Psoas muscle (tissue), 8 donors: Measurements from ENCODE around the gene CDH1. TPM values are rescaled to one million over a fixed set of nuclear protein-coding genes. Genes with fewer than 3 reads are reported as not detected.

Experiments used
- ATAC-seq, 4 donors: fragments of 200-7000 bp; cut with Tn5 transposase; one replicate each; pipeline ENCODE4 v1.9.1; 2020; ENCODE audit warnings: moderate library complexity in 3 of 4, mild to moderate bottlenecking in 2 of 4
- DNase-seq, 2 donors: peaks; one replicate each; pipeline ENCODE4 v3.0.0-alpha.2; 2020
- H3K27ac ChIP-seq: fragments of 200-600 bp; one replicate; pipeline ENCODE4 v1.8.0; 2022
- H3K27me3 ChIP-seq, 3 donors: fragments of 200-600 bp in 1 of 3; one replicate each; pipeline versions ENCODE4 v1.6.1 to v1.8.0; 2013 to 2022; ENCODE audit warnings: low read length in 2 of 3, mild to moderate bottlenecking in 2 of 3, moderate library complexity in 1 of 3; ENCODE audit not compliant: insufficient read depth in 3 of 3
- H3K36me3 ChIP-seq, 2 donors: fragments of 200-600 bp in 1 of 2; one replicate each; pipeline versions ENCODE4 v1.6.1 to v1.8.0; 2013 to 2022; ENCODE audit warnings: low read depth in 1 of 2, mild to moderate bottlenecking in 1 of 2, moderate library complexity in 1 of 2; ENCODE audit not compliant: insufficient read depth in 1 of 2
- H3K4me1 ChIP-seq: fragments of 200-600 bp; one replicate; pipeline ENCODE4 v1.8.0; 2022
- H3K4me3 ChIP-seq: fragments of 200-600 bp; one replicate; pipeline ENCODE4 v1.8.0; 2022; ENCODE audit warnings: mild to moderate bottlenecking
- H3K9me3 ChIP-seq: fragments of 200-600 bp; one replicate; pipeline ENCODE4 v1.8.0; 2022
- CTCF ChIP-seq: fragments of 200-600 bp; IDR thresholded peaks from one replicate; pipeline ENCODE4 v1.8.0; 2022; ENCODE audit warnings: antibody characterized with exemption
- WGBS, 3 donors: extraction: QIAGEN DNeasy Blood & Tissue Kit; methylation state at CpG; one replicate each; pipeline versions ENCODE4 v1.1.6 to v1.1.7; 2013; 5-methylcytosine and 5-hydroxymethylcytosine counted together
- intact Hi-C, 2 donors: fragments of 100-400 bp; cut with DNase I; formaldehyde crosslinking; loops; one replicate each; pipeline versions ENCODE4 v1.11.0 to v1.14.2; 2022
- polyA plus RNA-seq, 3 donors: library from polyadenylated mRNA; stranded (reverse); fragments of 200-250 nt; gene quantifications; one replicate each; pipeline ENCODE4 v1.2.3, GENCODE V29; 2013
- total RNA-seq, 4 donors: library from RNA; stranded (reverse); fragmentation: NEBNext Ultra II Directional in 2 of 4; extraction: Animal tissue kit (Norgen Biotek cat#: 25700) in 2 of 4; gene quantifications; one replicate each; pipeline versions ENCODE4 v1.2.1 to v1.2.4, GENCODE V29; 2021 to 2023
- donor health status: healthy with polysubstance abuse.
- donor health status: DM: no; HTN: no; CAD: no; lungs with moderate emphysema.
- donor health status: Bipolar disorder and iron deficiency.
- donor health status: healthy.
- donor health status: DM: yes; HTN: yes; CAD: no.
- donor health status: DM: no; HTN: no; CAD: no.
- donor health status: DM: no; HTN: no; CAD: no.
- donor health status: DM: yes; HTN: yes; CAD: no.

CDH1 gene
- total and polyA plus RNA-seq, 7 donors, result 0.04 to 0.63 (median 0.09) TPM; not detected in 2

- no peak for TF ChIP-seq CTCF
- no peaks in the 10 kb centered on the region for H3K36me3 ChIP-seq
- ATAC-seq, result no peak
- H3K4me3 ChIP-seq, result no peak overlapping the region
- H3K27ac ChIP-seq, result no peak overlapping the region
- 76 to 84% (median 82%) methylated on average over 16 of the region's 16 CpGs for WGBS, 3 donors
- intact Hi-C loops, result no loop called here
- H3K27me3 ChIP-seq, result no peaks in the 10 kb centered on the region
- no peak for DNase-seq
- no peaks in the 10 kb centered on the region for H3K4me1 ChIP-seq
- H3K9me3 ChIP-seq, result no peaks in the 10 kb centered on the region
Measured at GRCh38 chr16:68782198-68783174, 45.4 kb downstream of the CDH1 start.

DNA sequence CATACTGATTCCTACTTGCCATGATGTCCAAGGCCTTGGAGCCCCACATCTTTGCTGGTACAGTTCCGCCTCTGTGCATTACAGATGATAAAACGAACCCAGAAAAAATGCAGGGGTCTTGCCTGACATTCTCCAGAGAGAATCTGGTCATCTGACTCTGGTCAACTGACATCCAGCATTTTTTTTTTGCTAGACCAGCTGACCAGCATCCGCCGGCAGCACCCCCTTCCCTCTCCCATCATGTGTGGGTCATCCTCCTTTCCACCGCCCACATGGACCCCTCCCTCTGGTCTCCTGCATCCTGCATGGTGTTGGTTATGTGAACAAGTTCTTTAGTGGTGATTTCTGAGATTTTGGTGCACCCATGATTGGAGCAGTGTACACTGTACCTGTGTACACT is 47.1 kb downstream of the CDH1 start:
- DNase-seq (no peak), ATAC-seq (no peak)
- Histone ChIP-seq H3K4me1 (no peaks in the 10 kb centered on the region), H3K27me3 (no peaks in the 10 kb centered on the region), H3K4me3 (no peak overlapping the region), H3K27ac (no peak overlapping the region), H3K9me3 (no peaks in the 10 kb centered on the region), H3K36me3 (no peaks in the 10 kb centered on the region)
- intact Hi-C loops, result no loop called here
- 78 to 87% (median 84%) methylated on average over 5 of the region's 5 CpGs for WGBS, 3 donors
- TF ChIP-seq CTCF, result no peak

GRCh38 chr16:68784721-68785120 is 47.6 kb downstream of the CDH1 start:
- Histone ChIP-seq H3K4me3 (no peak overlapping the region), H3K27me3 (no peaks in the 10 kb centered on the region), H3K9me3 (no peaks in the 10 kb centered on the region), H3K27ac (no peak overlapping the region), H3K4me1 (no peaks in the 10 kb centered on the region), H3K36me3 (no peaks in the 10 kb centered on the region)
- WGBS, 3 donors, result 76 to 85% (median 81%) methylated on average over 2 of the region's 2 CpGs
- no peak for ATAC-seq
- intact Hi-C loops, result no loop called here
- no peak for TF ChIP-seq CTCF
- DNase-seq, result no peak

DNA sequence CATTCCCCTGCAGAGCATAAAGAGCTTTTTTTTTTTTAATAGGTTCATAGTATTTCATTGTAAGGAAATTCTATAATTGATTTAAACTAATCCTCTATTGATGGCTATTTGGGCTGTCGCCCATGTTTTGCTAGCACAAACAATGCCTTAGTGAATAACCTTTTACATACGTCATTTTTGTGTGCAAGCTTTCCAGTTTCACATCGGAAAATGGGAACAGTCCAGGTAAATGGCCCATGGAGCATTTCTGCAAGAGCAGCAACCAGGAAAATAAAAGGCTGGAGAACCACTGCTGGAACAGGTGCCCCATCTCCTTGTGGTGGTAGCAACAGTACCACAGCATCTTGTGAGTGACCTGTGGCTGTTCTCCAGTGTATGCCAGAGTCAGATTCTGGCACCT is 48.6 kb downstream of the CDH1 start:
- Histone ChIP-seq H3K27ac (no peak overlapping the region), H3K36me3 (no peaks in the 10 kb centered on the region), H3K4me1 (no peaks in the 10 kb centered on the region), H3K9me3 (no peaks in the 10 kb centered on the region), H3K27me3 (no peaks in the 10 kb centered on the region), H3K4me3 (no peak overlapping the region)
- intact Hi-C loops, result no loop called here
- DNase-seq, result no peak
- ATAC-seq, result no peak
- 80 to 95% (median 91%) methylated on average over 3 of the region's 3 CpGs for WGBS, 3 donors
- TF ChIP-seq CTCF, result no peak
